SK-N-SH (cell line): ENCODE data around the gene ARFGEF2. TPM values are rescaled to one million over a fixed set of nuclear protein-coding genes. Genes with fewer than 3 reads are reported as not detected.

ENCODE experiments used
- CTCF ChIA-PET: fragments of 300-600, 350-600 bp; formaldehyde crosslinking; extraction: SDS; loops from one replicate; lab custom pipeline; 2021; lab: Yijun Ruan, JAX
- POLR2A ChIA-PET: fragments of 350-600 bp; sonication (Branson Sonifier 250); formaldehyde crosslinking; extraction: SDS; loops from one replicate; lab custom pipeline; 2020; ENCODE audit warnings: antibody characterized with exemption, inconsistent platforms; lab: Yijun Ruan, JAX
- DNase-seq: peaks from one replicate; pipeline ENCODE4 v3.0.0; 2012
- H2AFZ ChIP-seq: fragments of 200-600 bp; sonication (generic); 2 replicates; pipeline ENCODE4 v1.8.1; 2016; ENCODE audit warnings: antibody characterized with exemption, mild to moderate bottlenecking, low read depth
- H3F3A ChIP-seq: fragments of 200-600 bp; sonication (generic); replicated peaks from 2 replicates; pipeline ENCODE3; 2016; ENCODE audit warnings: antibody characterized with exemption, mild to moderate bottlenecking; ENCODE audit not compliant: insufficient read depth
- H3K27ac ChIP-seq, 2 experiments: fragments of 200-500 bp in 1 of 2; fragments of 200-600 bp in 1 of 2; sonication (Bioruptor generic) in 1 of 2; sonication (generic), shearing (Covaris generic) in 1 of 2; 2 replicates each; pipeline versions ENCODE4 v1.5.1 to v1.6.1; 2014 to 2016; ENCODE audit warnings: low read depth in 2 of 2, inconsistent platforms in 1 of 2, low read length in 1 of 2, mild to moderate bottlenecking in 1 of 2, mixed read lengths in 1 of 2
- H3K27me3 ChIP-seq: fragments of 200-600 bp; sonication (generic), shearing (Covaris generic); 2 replicates; pipeline ENCODE4 v1.6.1; 2016; ENCODE audit warnings: mixed run types; ENCODE audit not compliant: insufficient read depth
- H3K36me3 ChIP-seq, 2 experiments: fragments of 200-500 bp in 1 of 2; fragments of 200-600 bp in 1 of 2; sonication (Bioruptor generic) in 1 of 2; sonication (generic) in 1 of 2; replicated peaks in 1 of 2; 2 replicates each; pipeline versions ENCODE3 to v1.5.1; 2014 to 2016; ENCODE audit warnings: low read length in 1 of 2, mild to moderate bottlenecking in 1 of 2; ENCODE audit not compliant: insufficient read depth in 2 of 2, control insufficient read depth in 1 of 2
- H3K4me1 ChIP-seq, 2 experiments: fragments of 200-500 bp in 1 of 2; fragments of 200-600 bp in 1 of 2; sonication (Bioruptor generic) in 1 of 2; sonication (generic), shearing (Covaris generic) in 1 of 2; 2 replicates each; pipeline versions ENCODE4 v1.5.1 to v1.6.1; 2014 to 2016; ENCODE audit warnings: low read depth in 1 of 2, low read length in 1 of 2, mixed run types in 1 of 2; ENCODE audit not compliant: insufficient read depth in 2 of 2, control insufficient read depth in 1 of 2
- H3K4me2 ChIP-seq: fragments of 200-600 bp; sonication (generic), shearing (Covaris generic); 2 replicates; pipeline ENCODE4 v1.6.1; 2017; ENCODE audit warnings: mixed run types
- H3K4me3 ChIP-seq, 2 experiments: fragments of 200-500 bp in 1 of 2; fragments of 200-600 bp in 1 of 2; sonication (Bioruptor generic) in 1 of 2; sonication (generic), shearing (Covaris generic) in 1 of 2; 2 replicates each; pipeline versions ENCODE4 v1.5.1 to v1.8.1; 2014 to 2016; ENCODE audit warnings: low read depth in 2 of 2, inconsistent platforms in 1 of 2, low read length in 1 of 2, mild to moderate bottlenecking in 1 of 2, mixed read lengths in 1 of 2, moderate library complexity in 1 of 2
- H3K79me2 ChIP-seq: fragments of 200-600 bp; sonication (generic); 2 replicates; pipeline ENCODE4 v1.8.1; 2017; ENCODE audit warnings: mild to moderate bottlenecking; ENCODE audit not compliant: insufficient read depth
- H3K9ac ChIP-seq: fragments of 200-600 bp; sonication (generic); 2 replicates; pipeline ENCODE4 v1.6.1; 2017; ENCODE audit warnings: mixed run types
- H3K9me2 ChIP-seq: fragments of 200-600 bp; sonication (generic); 2 replicates; pipeline ENCODE4 v1.6.1; 2017; ENCODE audit warnings: mixed run types
- H3K9me3 ChIP-seq: fragments of 200-600 bp; sonication (generic); 2 replicates; pipeline ENCODE4 v1.6.1; 2017; ENCODE audit warnings: mixed run types, mild to moderate bottlenecking, moderate library complexity
- H4K20me1 ChIP-seq: fragments of 200-600 bp; sonication (generic); 2 replicates; pipeline ENCODE4 v1.6.1; 2017; ENCODE audit warnings: mild to moderate bottlenecking, mixed run types; ENCODE audit not compliant: insufficient read depth
- ELF1 ChIP-seq: IDR thresholded peaks from 2 replicates; pipeline ENCODE4 v1.4.0; 2012
- FOSL2 ChIP-seq: IDR thresholded peaks from 2 replicates; pipeline ENCODE4 v1.4.0; 2012; ENCODE audit warnings: low read depth, mild to moderate bottlenecking, moderate library complexity, borderline replicate concordance
- FOXJ3 ChIP-seq: sonication (generic); formaldehyde crosslinking; IDR thresholded peaks from 2 replicates; pipeline ENCODE4 v1.5.1; 2020; ENCODE audit warnings: mild to moderate bottlenecking, missing genetic modification reagents
- FOXM1 ChIP-seq: IDR thresholded peaks from 2 replicates; pipeline ENCODE4 v1.4.0; 2012; ENCODE audit warnings: low read depth, mild to moderate bottlenecking
- GABPA ChIP-seq: IDR thresholded peaks from 2 replicates; pipeline ENCODE4 v1.4.0; 2012; ENCODE audit warnings: low read depth, mild to moderate bottlenecking
- GATA2 ChIP-seq: sonication (generic); formaldehyde crosslinking; IDR thresholded peaks from 2 replicates; pipeline ENCODE4 v1.5.0; 2020; ENCODE audit warnings: mild to moderate bottlenecking, missing genetic modification reagents
- MEF2A ChIP-seq: IDR thresholded peaks from 2 replicates; pipeline ENCODE4 v1.4.0; 2012; ENCODE audit warnings: low read depth, borderline replicate concordance
- MXI1 ChIP-seq: IDR thresholded peaks from 2 replicates; pipeline ENCODE4 v1.6.1; 2012; ENCODE audit warnings: mild to moderate bottlenecking, low read depth, low read length, improper control_type of control experiment
- POLR2AphosphoS5 ChIP-seq: IDR thresholded peaks from 2 replicates; pipeline ENCODE4 v1.6.1; 2012; ENCODE audit warnings: low read depth, low read length
- RAD21 ChIP-seq: IDR thresholded peaks from 2 replicates; pipeline ENCODE4 v1.6.1; 2012; ENCODE audit warnings: mild to moderate bottlenecking, low read length
- SMC3 ChIP-seq: IDR thresholded peaks from 2 replicates; pipeline ENCODE4 v1.6.1; 2012; ENCODE audit warnings: low read depth, low read length, improper control_type of control experiment
- TAF1 ChIP-seq: IDR thresholded peaks from 2 replicates; pipeline ENCODE4 v1.6.1; 2012; ENCODE audit warnings: low read depth, mild to moderate bottlenecking, low read length, moderate library complexity, borderline replicate concordance
- TEAD4 ChIP-seq: IDR thresholded peaks from 2 replicates; pipeline ENCODE4 v1.4.0; 2012; ENCODE audit warnings: mild to moderate bottlenecking, borderline replicate concordance; ENCODE audit not compliant: insufficient read depth
- YY1 ChIP-seq: IDR thresholded peaks from 2 replicates; pipeline ENCODE4 v1.4.0; 2012; ENCODE audit warnings: low read depth, mild to moderate bottlenecking
- WGBS: methylation state at CpG from one replicate; pipeline ENCODE4 v1.1.6; 2017; ENCODE audit warnings: low lambda C conversion rate; 5-methylcytosine and 5-hydroxymethylcytosine counted together
- polyA plus RNA-seq, 3 experiments: library from polyadenylated mRNA; depleted of rRNA; stranded (reverse); fragments of >200 nt; gene quantifications; 2 replicates each; pipeline ENCODE4 v1.2.3, GENCODE V29; 2012
- TF ChIP-seq, protein P1 (sequence below): fragments of 200-600 bp; sonication (generic); IDR thresholded peaks from 2 replicates; pipeline ENCODE4 v1.6.1; 2017; ENCODE audit warnings: antibody characterized with exemption, mild to moderate bottlenecking, moderate library complexity
- TF ChIP-seq, protein P2 (sequence below): IDR thresholded peaks from 2 replicates; pipeline ENCODE4; 2012
- TF ChIP-seq, protein P3 (sequence below): IDR thresholded peaks from 2 replicates; pipeline ENCODE4 v1.4.0; 2012; ENCODE audit warnings: low read depth, borderline replicate concordance
- TF ChIP-seq, protein P4 (sequence below): IDR thresholded peaks from 2 replicates; pipeline ENCODE4 v1.4.0; 2012; ENCODE audit warnings: low read depth
- TF ChIP-seq, protein P5 (sequence below): IDR thresholded peaks from 2 replicates; pipeline ENCODE4 v1.6.1; 2012; ENCODE audit warnings: mild to moderate bottlenecking, low read depth, low read length, moderate library complexity

Gene ARFGEF2
- polyA plus RNA-seq, 1 of the 3 experiments (the other 2 are of a cell fraction) = 6.1 TPM

DNA sequence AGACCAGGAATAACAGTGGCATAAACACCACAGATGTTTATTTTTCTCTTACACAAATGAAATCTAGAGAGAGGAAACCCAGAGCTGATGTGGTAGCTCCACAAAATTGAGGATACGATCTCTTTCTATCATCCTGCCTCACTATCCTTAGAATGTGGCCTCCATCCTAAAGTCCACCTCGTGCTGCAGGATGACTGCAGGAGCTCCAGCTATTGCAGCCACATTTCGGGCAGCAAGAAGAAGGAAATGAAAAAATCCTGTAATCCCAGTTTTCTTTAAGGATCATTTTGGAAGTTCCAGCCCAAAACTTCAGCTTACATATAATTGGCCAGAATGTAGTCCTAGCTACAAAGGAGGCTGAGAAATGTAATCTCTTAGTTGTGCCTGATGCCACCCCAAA, 41.2 kb upstream of the ARFGEF2 start:
- Histone ChIP-seq H3K27ac (no peak overlapping the region), H2AFZ (no peak overlapping the region), H3K36me3 (no peaks in the 10 kb centered on the region), H3F3A (no peaks in the 10 kb centered on the region), H3K27me3 (no peaks in the 10 kb centered on the region), H3K4me3 (no peak overlapping the region), H3K79me2 (no peaks in the 10 kb centered on the region), H3K9ac (no peak overlapping the region), H3K4me2 (no peak overlapping the region), H3K9me3 (no peaks in the 10 kb centered on the region), H3K4me1 (peaks cover 0 to 6% of the 10 kb centered on the region in 2 experiments; a peak in 1 of 4 replicates), H4K20me1 (no peaks in the 10 kb centered on the region), H3K9me2 (no peaks in the 10 kb centered on the region)
- WGBS = 91% methylated on average over 3 of the region's 3 CpGs
- ChIA-PET CTCF (interaction anchor here (1.2 to 2.2 kb wide), 4 partner anchors 22 to 223 kb away, joined by 3 to 17 read pairs (median 5); partner anchors contain the start of gene PREX1), POLR2A (interaction anchor here (0.6 kb wide), 1 partner anchor 1101 kb away, joined by 3 read pairs; no protein-coding TSS in a partner anchor)
- TF ChIP-seq RAD21 (no peak), TEAD4 (no peak), FOXJ3 (no peak), TAF1 (no peak), ELF1 (no peak), YY1 (no peak), FOXM1 (no peak), SMC3 (no peak)
- TF ChIP-seq, protein P1, sequence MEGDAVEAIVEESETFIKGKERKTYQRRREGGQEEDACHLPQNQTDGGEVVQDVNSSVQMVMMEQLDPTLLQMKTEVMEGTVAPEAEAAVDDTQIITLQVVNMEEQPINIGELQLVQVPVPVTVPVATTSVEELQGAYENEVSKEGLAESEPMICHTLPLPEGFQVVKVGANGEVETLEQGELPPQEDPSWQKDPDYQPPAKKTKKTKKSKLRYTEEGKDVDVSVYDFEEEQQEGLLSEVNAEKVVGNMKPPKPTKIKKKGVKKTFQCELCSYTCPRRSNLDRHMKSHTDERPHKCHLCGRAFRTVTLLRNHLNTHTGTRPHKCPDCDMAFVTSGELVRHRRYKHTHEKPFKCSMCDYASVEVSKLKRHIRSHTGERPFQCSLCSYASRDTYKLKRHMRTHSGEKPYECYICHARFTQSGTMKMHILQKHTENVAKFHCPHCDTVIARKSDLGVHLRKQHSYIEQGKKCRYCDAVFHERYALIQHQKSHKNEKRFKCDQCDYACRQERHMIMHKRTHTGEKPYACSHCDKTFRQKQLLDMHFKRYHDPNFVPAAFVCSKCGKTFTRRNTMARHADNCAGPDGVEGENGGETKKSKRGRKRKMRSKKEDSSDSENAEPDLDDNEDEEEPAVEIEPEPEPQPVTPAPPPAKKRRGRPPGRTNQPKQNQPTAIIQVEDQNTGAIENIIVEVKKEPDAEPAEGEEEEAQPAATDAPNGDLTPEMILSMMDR = no peak
- TF ChIP-seq, protein P2, sequence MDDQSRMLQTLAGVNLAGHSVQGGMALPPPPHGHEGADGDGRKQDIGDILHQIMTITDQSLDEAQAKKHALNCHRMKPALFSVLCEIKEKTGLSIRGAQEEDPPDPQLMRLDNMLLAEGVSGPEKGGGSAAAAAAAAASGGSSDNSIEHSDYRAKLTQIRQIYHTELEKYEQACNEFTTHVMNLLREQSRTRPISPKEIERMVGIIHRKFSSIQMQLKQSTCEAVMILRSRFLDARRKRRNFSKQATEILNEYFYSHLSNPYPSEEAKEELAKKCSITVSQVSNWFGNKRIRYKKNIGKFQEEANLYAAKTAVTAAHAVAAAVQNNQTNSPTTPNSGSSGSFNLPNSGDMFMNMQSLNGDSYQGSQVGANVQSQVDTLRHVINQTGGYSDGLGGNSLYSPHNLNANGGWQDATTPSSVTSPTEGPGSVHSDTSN = no peak
- TF ChIP-seq, protein P3, sequence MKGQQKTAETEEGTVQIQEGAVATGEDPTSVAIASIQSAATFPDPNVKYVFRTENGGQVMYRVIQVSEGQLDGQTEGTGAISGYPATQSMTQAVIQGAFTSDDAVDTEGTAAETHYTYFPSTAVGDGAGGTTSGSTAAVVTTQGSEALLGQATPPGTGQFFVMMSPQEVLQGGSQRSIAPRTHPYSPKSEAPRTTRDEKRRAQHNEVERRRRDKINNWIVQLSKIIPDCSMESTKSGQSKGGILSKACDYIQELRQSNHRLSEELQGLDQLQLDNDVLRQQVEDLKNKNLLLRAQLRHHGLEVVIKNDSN = no peak
- DNase-seq = no peak

DNA sequence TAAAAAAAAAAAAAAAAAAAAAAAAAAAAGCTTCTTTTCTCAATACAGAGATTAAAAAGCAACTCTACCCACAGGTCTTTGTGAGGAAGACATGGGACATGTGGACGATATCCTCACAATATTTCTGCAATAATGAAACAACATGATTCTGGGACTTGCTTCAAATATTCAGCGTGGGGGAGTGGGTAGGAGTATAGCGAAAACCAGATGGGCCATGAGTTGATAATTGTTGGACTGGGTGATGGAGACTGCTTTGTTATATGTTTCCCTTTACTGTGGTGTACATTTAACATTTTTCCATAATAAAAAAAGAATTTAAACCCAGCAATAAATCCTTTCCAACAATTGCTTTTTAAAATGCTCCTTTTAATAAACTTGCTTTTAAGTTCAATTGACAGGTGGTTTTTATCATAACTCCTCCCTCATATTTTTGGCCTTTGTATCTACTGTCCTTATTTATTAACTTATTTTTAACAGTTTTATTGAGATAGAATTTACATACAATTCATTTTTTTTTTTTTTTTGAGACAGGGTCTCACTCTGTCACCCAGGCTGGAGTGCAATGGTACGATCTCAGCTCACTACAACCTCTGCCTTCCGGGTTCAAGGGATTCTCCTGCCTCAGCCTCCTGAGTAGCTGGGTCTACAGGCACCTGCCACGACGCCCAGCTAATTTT, 40.4 kb upstream of the ARFGEF2 start:
- Histone ChIP-seq H3K9me3 (no peaks in the 10 kb centered on the region), H3K36me3 (no peaks in the 10 kb centered on the region), H3F3A (no peaks in the 10 kb centered on the region), H3K9me2 (no peaks in the 10 kb centered on the region), H3K27me3 (no peaks in the 10 kb centered on the region), H4K20me1 (no peaks in the 10 kb centered on the region), H3K4me3 (no peak overlapping the region), H2AFZ (no peak overlapping the region), H3K27ac (no peak overlapping the region), H3K4me1 (peaks cover 0 to 7% of the 10 kb centered on the region in 2 experiments; a peak in 2 of 4 replicates), H3K79me2 (no peaks in the 10 kb centered on the region), H3K4me2 (no peak overlapping the region), H3K9ac (no peak overlapping the region)
- WGBS = 72% methylated on average over 7 of the region's 7 CpGs
- POLR2A ChIA-PET = interaction anchor here (0.6 kb wide), 1 partner anchor 1101 kb away, joined by 3 read pairs; no protein-coding TSS in a partner anchor
- no peak for DNase-seq
- CTCF ChIA-PET = interaction anchor here (0.6 to 2.2 kb wide), 4 partner anchors 19 to 224 kb away, joined by 3 to 17 read pairs (median 7); no protein-coding TSS in a partner anchor
- TF ChIP-seq POLR2AphosphoS5 (no peak), TAF1 (no peak), SMC3 (no peak), MEF2A (no peak), GATA2 (no peak), MXI1 (no peak), GABPA (no peak), FOSL2 (no peak)
- TF ChIP-seq, protein P4, sequence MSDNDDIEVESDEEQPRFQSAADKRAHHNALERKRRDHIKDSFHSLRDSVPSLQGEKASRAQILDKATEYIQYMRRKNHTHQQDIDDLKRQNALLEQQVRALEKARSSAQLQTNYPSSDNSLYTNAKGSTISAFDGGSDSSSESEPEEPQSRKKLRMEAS = no peak
- TF ChIP-seq, protein P5, sequence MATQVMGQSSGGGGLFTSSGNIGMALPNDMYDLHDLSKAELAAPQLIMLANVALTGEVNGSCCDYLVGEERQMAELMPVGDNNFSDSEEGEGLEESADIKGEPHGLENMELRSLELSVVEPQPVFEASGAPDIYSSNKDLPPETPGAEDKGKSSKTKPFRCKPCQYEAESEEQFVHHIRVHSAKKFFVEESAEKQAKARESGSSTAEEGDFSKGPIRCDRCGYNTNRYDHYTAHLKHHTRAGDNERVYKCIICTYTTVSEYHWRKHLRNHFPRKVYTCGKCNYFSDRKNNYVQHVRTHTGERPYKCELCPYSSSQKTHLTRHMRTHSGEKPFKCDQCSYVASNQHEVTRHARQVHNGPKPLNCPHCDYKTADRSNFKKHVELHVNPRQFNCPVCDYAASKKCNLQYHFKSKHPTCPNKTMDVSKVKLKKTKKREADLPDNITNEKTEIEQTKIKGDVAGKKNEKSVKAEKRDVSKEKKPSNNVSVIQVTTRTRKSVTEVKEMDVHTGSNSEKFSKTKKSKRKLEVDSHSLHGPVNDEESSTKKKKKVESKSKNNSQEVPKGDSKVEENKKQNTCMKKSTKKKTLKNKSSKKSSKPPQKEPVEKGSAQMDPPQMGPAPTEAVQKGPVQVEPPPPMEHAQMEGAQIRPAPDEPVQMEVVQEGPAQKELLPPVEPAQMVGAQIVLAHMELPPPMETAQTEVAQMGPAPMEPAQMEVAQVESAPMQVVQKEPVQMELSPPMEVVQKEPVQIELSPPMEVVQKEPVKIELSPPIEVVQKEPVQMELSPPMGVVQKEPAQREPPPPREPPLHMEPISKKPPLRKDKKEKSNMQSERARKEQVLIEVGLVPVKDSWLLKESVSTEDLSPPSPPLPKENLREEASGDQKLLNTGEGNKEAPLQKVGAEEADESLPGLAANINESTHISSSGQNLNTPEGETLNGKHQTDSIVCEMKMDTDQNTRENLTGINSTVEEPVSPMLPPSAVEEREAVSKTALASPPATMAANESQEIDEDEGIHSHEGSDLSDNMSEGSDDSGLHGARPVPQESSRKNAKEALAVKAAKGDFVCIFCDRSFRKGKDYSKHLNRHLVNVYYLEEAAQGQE = no peak
